SIG-M5 treated with dmso at 0.1 percent for 504 hours (cell line): Measurements from ENCODE around the gene NRG4.
"Not testable (repeated sequence)": the region's sequence is repeated elsewhere in the genome, so short reads cannot be mapped to it uniquely, and the experiment has no call there.

Experiments used
- DNase-seq: peaks from one replicate; lab custom pipeline; 2025; ENCODE audit not compliant: unreplicated experiment; lab: John Stamatoyannopoulos, UW

NRG4 gene

GRCh38 chr15:76011627-76012551 is at the start of gene NRG4:
TSS of gene NRG4 (minus strand) at chr15:76012424. CDS start at chr15:76011230, 1,194 bp downstream.
- no peak for DNase-seq

- DNase-seq = no peak
Measured at GRCh38 chr15:76061700-76062099, 49.5 kb upstream of the NRG4 start.

GRCh38 chr15:76060118-76060989 is 48.1 kb upstream of the NRG4 start:
- DNase-seq = no peak

- peak; percentile 26 for DNase-seq
Measured at GRCh38 chr15:76059320-76060117, 47.3 kb upstream of the NRG4 start, which contains the start of gene TMEM266. TSS of gene TMEM266 (plus strand) at chr15:76059985. CDS start at chr15:76134264, 74,279 bp downstream.

- peak; percentile 22 for DNase-seq
Measured at GRCh38 chr15:76058714-76059319, 46.6 kb upstream of the NRG4 start.

- peak; percentile 51 for DNase-seq
Measured at GRCh38 chr15:76057332-76058000, 45.2 kb upstream of the NRG4 start.

GRCh38 chr15:76056931-76057330 is 44.7 kb upstream of the NRG4 start:
- peak; percentile 72 for DNase-seq

GRCh38 chr15:76054201-76054600 is 42.0 kb upstream of the NRG4 start:
- DNase-seq = not testable (repeated sequence)

- DNase-seq = no peak
Measured at GRCh38 chr15:76038512-76038911, 26.3 kb upstream of the NRG4 start.

- no peak for DNase-seq
Measured at GRCh38 chr15:76035593-76035992, 23.4 kb upstream of the NRG4 start.

GRCh38 chr15:76034111-76034510 is 21.9 kb upstream of the NRG4 start:
- DNase-seq = no peak

GRCh38 chr15:76033438-76033837 is 21.2 kb upstream of the NRG4 start:
- DNase-seq = no peak

GRCh38 chr15:76032046-76032445 is 19.8 kb upstream of the NRG4 start:
- DNase-seq = no peak

GRCh38 chr15:76024021-76024768 is 12.0 kb upstream of the NRG4 start:
- no peak for DNase-seq

GRCh38 chr15:76013470-76013869 is 1.2 kb upstream of the NRG4 start:
- DNase-seq = not testable (repeated sequence)

GRCh38 chr15:76010613-76011012 is 1.6 kb downstream of the NRG4 start:
- no peak for DNase-seq

- DNase-seq = peak; percentile 89
Measured at GRCh38 chr15:76006136-76006778, 6.0 kb downstream of the NRG4 start.

GRCh38 chr15:76003364-76003763 is 8.9 kb downstream of the NRG4 start:
- DNase-seq = no peak

- DNase-seq = no peak
Measured at GRCh38 chr15:75995611-75996010, 16.6 kb downstream of the NRG4 start.
